GM12892 (cell line): ENCODE data around the gene PCOLCE2. TPM values are rescaled to one million over a fixed set of nuclear protein-coding genes. Genes with fewer than 3 reads are reported as not detected.

Source experiments
- DNase-seq: peaks from one replicate; pipeline ENCODE4 v3.0.0; 2011; ENCODE audit not compliant: insufficient read length
- FAIRE-seq: peaks from 2 replicates; lab custom pipeline; 2011; peaks lifted over from hg19 to GRCh38; lab: Jason Lieb, UNC
- POLR2A ChIP-seq: IDR thresholded peaks from 2 replicates; pipeline ENCODE4 v1.6.1; 2011; ENCODE audit warnings: low read depth, low read length, control low read depth
- POLR2AphosphoS5 ChIP-seq: IDR thresholded peaks from 2 replicates; pipeline ENCODE4 v1.6.1; 2011; ENCODE audit warnings: low read depth, low read length, control low read depth
- TAF1 ChIP-seq: IDR thresholded peaks from 2 replicates; pipeline ENCODE4 v1.6.1; 2011; ENCODE audit warnings: low read depth, mild to moderate bottlenecking, control low read depth, low read length, borderline replicate concordance
- polyA plus RNA-seq: library from polyadenylated mRNA; unstranded; fragments of >200 nt; gene quantifications from one replicate; pipeline ENCODE4 v1.2.1, GENCODE V29; 2012; ENCODE audit warnings: missing spikeins, inconsistent platforms; ENCODE audit not compliant: missing spikeins

Gene PCOLCE2
- 0.59 TPM for polyA plus RNA-seq

DNA sequence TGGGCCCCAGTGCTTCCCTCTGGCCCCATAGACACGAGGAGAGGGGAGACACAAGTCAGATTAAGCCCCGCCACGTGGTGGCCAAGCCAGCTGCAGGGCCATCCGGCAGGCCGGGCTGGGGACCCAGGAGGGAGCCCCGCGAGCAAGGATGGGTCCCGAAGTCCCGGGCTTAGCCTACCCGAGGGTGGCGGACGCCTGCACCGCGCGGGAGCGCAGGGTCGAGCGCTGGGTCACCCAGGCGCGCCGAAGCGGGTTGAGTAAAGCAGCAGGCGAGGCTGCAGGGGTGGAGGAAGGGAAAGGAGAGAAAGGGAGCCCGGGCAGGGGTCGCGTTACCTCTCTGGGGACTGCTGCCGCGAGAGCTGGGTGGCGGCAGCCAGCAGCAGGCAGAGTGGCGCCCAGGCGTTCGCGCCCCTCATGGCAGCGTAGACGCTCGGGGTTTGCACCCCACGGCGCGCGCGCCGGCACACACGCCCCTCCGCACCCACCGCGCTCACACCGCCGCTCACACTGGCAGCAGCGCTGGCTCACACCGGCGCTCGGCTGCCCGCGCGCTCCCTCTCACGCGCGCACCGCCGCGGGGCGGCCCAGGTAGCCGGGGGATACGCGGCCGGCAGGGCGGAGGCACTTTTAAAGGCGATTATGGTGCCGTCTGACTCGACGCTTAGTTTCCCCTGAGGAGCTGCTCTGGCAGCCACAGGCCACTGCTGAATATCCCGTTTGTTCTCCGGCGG, at the start of gene PCOLCE2:
TSS of gene PCOLCE2 (minus strand) at position 603 of the 731 bp plus-strand sequence. CDS start at position 416, 187 bp downstream.
- no peak for TF ChIP-seq TAF1
- TF ChIP-seq POLR2A, result no peak
- no peak for TF ChIP-seq POLR2AphosphoS5
- no peak for FAIRE-seq
- DNase-seq, result peak; percentile 38

GRCh38 chr3:142935963-142936362, 47.1 kb upstream of the PCOLCE2 start:
- FAIRE-seq, result no peak
- no peak for DNase-seq
- TF ChIP-seq POLR2AphosphoS5 (no peak), POLR2A (no peak), TAF1 (no peak)

- no peak for FAIRE-seq
- no peak for TF ChIP-seq POLR2A
- TF ChIP-seq POLR2AphosphoS5, result no peak
- TF ChIP-seq TAF1, result no peak
Observed at GRCh38 chr3:142934887-142935269, 46.0 kb upstream of the PCOLCE2 start.

GRCh38 chr3:142934128-142934886, 45.4 kb upstream of the PCOLCE2 start:
- DNase-seq, result no peak
- no peak for FAIRE-seq

More at GRCh38 chr3:142934887-142935269, 46.0 kb upstream of the PCOLCE2 start:
- no peak for DNase-seq

DNA sequence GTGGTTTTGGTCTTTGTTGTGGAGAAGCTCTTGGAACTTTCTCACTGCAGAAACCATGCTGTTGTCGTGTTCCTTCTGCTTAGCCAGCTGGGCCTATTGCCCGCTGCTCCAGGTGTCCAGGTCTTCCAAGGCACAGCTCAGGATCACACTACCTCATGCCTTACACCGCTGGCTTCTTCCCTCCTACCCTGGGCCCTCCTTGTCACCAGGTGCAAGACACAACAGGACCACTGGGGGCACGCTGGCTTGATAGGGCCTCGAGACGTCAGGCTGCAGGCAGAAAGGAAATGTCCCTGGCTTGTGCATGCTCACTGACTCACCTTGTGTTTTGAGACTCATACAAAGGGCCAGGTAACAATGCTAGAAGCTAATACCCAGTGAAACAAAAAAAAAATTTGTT, 42.3 kb upstream of the PCOLCE2 start:
- FAIRE-seq (peak; percentile 92), DNase-seq (peak; percentile 24)
- TF ChIP-seq POLR2AphosphoS5, result no peak
- no peak for TF ChIP-seq POLR2A
- no peak for TF ChIP-seq TAF1

More at GRCh38 chr3:142934128-142934886, 45.4 kb upstream of the PCOLCE2 start:
- TF ChIP-seq POLR2A (no peak), TAF1 (no peak), POLR2AphosphoS5 (no peak)

- DNase-seq, result no peak
- no peak for FAIRE-seq
- TF ChIP-seq POLR2A (no peak), POLR2AphosphoS5 (no peak), TAF1 (no peak)
Observed at GRCh38 chr3:142930463-142930862, 41.6 kb upstream of the PCOLCE2 start.

- DNase-seq (no peak), FAIRE-seq (no peak)
- TF ChIP-seq POLR2A (no peak), POLR2AphosphoS5 (no peak), TAF1 (no peak)
Observed at GRCh38 chr3:142929890-142930289, 41.0 kb upstream of the PCOLCE2 start.

DNA sequence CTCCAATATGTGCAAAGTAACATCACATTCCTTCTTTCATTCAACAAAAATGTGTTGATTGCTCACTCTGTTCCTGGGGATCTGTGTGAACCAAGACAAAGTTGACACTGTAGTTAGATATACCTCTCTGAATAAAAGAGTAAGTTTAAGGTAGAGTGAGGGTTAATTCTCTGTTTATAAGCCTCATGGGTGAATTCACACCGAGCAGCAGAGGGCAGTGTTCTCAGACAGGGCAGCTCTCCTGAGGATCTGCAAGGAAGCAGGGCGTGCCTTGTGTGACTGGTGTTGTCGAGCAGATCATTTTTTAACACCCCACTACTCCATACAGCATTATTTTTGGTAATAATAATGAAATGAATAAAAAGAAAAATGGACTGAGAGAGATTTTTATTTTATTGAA, 40.2 kb upstream of the PCOLCE2 start:
- DNase-seq, result no peak
- no peak for FAIRE-seq
- no peak for TF ChIP-seq TAF1
- TF ChIP-seq POLR2A, result no peak

GRCh38 chr3:142926368-142926944, 37.6 kb upstream of the PCOLCE2 start:
- no peak for TF ChIP-seq TAF1
- TF ChIP-seq POLR2A, result no peak
- TF ChIP-seq POLR2AphosphoS5, result no peak
- FAIRE-seq, result no peak

GRCh38 chr3:142925140-142925539, 36.3 kb upstream of the PCOLCE2 start:
- no peak for FAIRE-seq

More at GRCh38 chr3:142926368-142926944, 37.6 kb upstream of the PCOLCE2 start:
- DNase-seq, result no peak

DNA sequence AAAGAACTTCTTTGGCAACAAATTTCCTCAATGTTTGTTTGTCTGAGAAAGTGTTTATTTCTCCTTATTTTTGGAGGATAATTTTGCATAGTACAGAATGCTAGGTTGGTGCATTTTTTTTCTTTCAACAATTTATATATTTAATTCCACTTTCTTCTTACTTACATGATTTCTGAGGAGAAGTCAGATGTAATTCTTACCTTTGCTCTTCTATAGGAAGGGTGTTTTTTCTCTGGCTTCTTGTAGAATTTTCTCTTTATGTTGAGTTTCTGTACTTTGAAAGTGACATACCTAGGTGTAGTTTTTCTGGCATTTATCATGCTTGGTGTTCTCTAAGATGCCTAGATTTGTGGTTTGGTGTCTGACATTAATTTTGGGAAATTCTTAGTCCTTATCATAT, 34.8 kb upstream of the PCOLCE2 start:
- TF ChIP-seq TAF1, result no peak
- no peak for TF ChIP-seq POLR2AphosphoS5
- no peak for TF ChIP-seq POLR2A
- DNase-seq, result no peak
- no peak for FAIRE-seq

More at GRCh38 chr3:142925140-142925539, 36.3 kb upstream of the PCOLCE2 start:
- DNase-seq, result no peak
- TF ChIP-seq POLR2A, result no peak
- no peak for TF ChIP-seq POLR2AphosphoS5
- TF ChIP-seq TAF1, result no peak

DNA sequence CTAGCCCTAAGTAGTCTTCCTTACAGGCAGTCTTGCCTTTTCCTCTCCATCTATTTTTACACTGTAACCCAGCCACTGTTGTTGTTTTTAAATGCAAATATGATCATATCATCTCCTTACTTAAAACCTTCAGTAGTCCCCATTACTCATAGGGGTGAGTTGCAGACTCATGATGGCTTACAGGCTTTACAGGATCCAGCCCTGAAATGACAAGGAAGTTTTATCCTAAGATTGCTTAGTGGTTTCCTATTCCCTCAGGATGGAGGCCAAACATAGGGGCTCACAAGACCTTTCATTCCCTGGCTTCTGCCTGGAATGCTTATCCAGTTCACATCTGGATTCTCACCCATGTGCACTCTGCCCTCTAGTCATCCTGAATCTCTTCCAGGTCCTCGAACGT, 27.7 kb upstream of the PCOLCE2 start:
- no peak for TF ChIP-seq POLR2A
- no peak for TF ChIP-seq TAF1
- TF ChIP-seq POLR2AphosphoS5, result no peak
- no peak for DNase-seq
- no peak for FAIRE-seq
